Stimulated activated CD4-positive, alpha-beta T cell treated with anti-CD3 and anti-CD28 coated beads, Interleukin-4, amount 100 ng/mL, for 4 hours (primary cell): ENCODE measurements around the gene EGR4.
A peak's percentile ranks its signal among the peaks of the same experiment; 100 is the strongest.
"Not testable (repeated sequence)": the region's sequence is repeated elsewhere in the genome, so short reads cannot be mapped to it uniquely, and the experiment has no call there.

Experiments
- DNase-seq, 2 experiments: peaks; one replicate each; pipeline ENCODE4 v3.0.0-alpha.2; 2020

The EGR4 gene

GRCh38 chr2:73262691-73263429, 30.5 kb downstream of the EGR4 start:
- not testable (repeated sequence) for DNase-seq

DNA sequence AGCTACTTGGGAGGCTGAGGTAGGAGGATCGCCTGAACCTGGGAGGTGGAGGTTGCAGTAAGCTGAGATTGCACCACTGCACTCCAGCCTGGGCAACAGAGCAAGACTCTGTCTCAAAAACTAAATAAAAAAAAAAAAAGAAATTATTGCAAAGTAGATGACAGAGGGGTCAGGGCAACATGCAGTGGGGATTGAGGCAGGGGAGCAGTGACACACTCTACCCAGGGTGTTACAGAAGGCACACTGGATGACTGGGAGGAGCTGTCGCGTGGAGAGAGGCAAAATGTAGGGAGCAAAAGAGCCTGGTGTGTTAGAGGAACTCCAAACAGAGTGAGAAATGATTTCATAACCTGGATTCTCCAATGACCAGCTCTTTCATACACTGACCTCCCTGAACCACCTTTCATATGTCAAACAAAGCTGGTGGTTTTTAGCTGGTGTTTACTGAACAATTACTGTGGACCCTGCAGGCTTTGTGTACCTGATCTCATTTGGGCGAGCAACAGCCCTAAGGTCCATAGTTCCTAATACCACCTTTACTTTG, 31.2 kb downstream of the EGR4 start:
- no peak for DNase-seq

- DNase-seq: no peak
Measured at GRCh38 chr2:73260338-73260984, 32.9 kb downstream of the EGR4 start.

DNA sequence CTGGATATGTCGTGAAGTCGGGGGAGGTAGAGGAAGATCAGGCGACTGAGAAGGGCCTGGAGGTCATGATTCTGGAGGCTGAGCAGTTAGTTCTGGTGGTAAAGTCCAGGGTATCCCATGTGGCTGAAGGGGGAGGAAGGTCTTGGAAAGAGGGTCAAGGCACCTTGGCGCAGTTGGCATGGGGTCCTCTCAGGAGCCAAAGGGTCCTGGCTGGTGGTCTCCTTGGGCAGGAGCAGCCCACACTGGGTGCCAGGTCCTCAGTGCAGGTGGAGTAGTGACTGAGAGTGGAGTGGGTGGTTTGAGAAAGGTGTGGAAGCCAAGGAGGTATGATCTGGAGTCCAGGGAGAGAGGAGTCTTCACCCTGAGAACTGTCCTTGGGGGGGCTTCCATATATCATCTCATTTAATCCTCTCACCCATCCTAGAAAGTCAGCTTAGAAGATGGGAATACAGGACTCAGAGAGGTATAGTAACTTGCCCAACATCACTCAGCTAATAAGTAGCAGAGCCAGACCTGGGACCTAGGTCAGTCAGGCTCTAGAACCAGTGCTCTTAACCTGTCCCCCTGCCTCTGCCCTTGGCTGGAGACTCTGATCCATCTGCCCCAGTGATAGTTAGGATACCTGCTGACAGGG, 33.5 kb downstream of the EGR4 start:
- no peak for DNase-seq

DNA sequence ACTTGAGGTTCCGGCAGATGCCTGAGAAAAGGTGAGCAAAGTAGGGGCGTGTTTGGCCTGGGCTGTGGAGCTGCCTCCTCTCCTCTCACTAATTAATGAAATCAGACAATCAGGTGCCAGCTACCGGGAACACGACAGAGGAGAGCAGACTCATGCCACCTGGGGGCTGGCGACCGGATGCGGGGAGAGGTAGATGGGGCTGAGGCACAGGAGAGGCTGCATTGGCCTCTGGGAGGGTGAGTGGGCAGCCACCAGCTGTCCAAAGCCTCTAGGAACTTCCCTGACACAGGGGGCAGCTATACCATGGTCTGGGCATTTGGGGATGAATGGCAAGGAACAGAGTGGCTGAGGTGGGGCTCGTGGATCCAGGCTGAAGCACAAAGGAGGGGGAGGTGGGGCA, 34.1 kb downstream of the EGR4 start:
- DNase-seq: no peak

GRCh38 chr2:73258913-73259215, 34.5 kb downstream of the EGR4 start:
- DNase-seq: no peak

DNA sequence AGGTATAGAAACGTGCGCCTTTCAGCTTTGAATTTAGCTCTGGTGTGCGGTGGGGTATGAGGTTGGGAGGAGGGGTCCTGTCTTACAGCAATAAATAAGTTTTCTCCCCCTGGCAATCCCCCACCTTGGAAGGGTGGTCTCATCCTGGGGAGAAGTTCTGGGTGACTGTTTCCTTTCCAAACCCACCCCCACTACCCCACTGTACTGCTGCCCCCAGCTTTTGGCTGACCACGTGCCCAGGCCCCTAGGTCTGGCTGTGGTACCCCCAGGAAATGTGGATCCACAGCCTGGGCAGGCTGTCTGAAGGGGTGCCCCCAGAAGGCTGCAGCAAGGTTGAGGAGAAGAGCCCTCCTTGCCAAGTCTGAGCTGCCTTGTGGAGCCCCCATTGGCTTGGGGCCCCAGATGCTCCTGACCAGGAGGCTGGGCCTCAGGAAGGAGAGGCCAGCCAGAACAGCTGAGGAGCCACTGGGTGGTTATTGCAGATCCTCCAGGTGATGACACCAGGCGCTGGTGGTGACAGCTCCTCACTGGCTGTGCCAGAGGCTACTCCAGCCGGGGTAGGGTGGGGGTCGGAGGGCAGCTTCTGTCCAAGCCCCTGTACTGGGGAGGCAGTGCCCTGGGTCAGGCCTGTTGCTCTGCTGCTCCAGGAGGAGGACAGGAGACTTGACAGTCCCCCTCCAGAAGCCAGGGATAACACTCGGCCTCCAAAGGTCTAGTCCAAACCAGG, 35.0 kb downstream of the EGR4 start:
- DNase-seq: no peak

DNA sequence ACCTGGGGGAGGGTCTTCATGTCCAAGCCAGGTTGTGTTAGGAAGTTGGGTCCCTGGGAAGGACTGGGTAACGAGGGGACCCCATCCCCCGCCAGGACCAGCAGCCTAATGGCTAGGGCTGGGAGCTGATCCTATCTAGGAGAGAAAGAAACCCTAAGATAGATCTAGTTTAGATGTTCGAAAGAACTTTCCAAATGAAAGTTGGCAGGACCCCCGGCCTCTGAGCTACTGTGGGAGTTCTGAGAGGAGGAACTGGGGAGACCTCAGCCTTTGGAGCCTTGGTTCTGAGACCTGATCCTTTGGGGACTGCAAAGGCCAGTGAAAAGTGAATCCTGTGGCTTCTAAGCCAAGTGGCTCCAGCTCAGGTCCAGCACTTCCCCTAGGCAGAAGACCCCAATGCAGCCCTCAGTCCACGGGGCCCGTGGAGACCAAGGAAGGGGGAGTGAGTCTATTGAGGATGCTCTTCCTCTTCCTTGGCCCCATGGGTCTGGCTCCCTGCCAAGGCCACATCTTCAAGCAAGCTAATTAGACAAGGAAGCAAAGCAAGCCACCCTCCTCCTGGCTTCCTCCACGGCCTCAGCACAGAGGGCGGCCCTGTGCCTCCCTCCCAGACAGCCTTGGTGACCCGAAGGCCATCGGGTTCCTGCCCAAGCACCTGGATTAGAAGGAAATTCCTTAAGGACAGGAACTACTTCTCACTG, 35.8 kb downstream of the EGR4 start:
- peak in 1 of 2 experiments; percentile 12 for DNase-seq

GRCh38 chr2:73257021-73257420, 36.3 kb downstream of the EGR4 start:
- no peak for DNase-seq

GRCh38 chr2:73256618-73256922, 36.8 kb downstream of the EGR4 start:
- no peak for DNase-seq

DNA sequence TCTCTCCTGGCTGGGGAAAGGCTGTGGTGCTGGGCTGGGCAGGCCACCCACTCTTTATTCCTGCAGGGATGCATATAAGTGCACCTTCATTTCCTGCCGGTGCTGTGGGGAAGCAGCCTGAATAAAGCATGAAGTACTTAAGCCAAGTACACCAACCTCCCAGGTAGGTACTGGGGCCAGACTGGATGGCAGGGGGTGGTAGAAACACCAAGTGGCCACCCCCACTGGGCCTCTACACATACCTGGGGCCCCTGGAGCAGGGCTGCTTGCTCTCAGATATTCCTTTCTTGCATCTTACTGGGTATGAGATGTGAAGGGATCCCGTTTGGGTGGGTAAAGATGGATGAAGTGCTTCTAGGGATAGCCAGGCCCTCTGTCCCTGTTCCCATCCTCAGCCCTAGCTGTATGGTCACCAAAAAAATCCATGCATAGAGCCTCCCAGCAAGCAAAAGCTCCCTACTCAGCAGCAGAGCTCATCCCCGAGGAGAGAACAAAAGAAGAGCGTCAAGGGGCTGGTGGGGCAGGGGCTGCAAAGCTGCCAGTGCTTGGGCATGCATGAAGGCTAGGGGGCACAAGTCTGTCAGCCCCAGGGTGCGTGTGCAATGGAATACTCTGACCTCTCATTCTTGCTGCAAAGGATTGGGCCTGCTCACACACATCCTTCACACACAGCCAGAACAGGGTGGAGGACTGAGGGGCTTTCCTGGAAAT, 37.3 kb downstream of the EGR4 start:
- DNase-seq: no peak

DNA sequence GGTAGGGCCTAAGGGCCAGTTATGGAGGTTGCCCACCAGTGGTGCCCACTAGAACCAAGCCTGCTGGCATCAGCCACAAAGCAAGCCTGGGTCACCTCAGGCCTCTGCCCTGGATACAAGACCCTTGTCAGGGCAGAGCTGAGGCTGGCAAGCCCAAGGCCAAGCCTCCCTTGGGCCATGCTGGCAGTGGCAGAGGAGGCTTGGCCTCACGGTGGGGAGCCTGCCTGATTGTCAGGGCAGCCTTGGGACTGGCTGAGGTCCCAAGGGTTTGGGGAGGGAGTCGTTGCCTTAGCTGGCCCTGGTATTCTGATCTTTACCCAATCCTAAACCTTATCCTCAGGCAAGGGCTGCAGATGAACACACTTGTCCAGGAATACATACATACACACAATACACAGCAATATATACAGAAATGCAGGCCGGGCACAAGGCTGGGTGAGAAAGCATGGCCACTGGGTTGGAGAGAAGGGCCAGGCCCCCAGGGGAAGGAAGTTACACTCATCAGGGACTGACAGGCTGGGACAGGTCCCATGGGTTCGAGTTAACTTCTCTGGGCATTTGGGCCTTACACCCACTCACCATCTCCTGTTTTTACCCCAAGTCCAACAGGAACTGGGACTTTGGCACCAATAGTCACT, 38.2 kb downstream of the EGR4 start:
- no peak for DNase-seq

DNA sequence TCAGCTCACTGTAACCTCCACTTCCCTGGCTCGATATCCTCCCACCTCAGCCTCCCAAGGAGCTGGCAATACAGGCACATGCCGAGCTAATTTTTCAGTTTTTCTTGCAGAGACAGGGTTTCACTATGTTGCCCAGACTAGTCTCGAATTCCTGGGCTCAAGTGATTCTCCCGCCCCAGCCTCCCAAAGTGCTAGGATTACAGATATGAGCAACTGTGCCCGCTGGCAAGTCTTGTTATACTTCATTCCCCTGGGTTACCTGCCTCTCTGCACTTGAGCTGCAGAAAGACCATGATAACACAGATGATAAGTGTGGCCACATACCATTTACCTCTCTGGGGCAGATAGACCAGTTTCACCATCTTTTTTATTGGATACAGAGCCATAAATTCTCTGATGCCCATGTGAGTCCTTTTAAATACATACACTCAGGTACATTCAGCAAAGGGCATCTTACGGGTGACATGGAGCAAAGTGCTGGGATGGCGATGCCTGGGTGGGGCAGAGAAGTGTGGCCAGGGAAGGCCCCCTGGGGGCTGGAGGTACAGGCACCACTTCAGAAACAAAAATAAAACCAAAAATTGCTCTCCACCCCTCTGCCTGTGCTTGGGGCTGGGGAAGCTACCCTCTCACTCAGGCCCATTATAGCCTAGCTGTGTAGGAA, 38.9 kb downstream of the EGR4 start:
- DNase-seq: no peak

DNA sequence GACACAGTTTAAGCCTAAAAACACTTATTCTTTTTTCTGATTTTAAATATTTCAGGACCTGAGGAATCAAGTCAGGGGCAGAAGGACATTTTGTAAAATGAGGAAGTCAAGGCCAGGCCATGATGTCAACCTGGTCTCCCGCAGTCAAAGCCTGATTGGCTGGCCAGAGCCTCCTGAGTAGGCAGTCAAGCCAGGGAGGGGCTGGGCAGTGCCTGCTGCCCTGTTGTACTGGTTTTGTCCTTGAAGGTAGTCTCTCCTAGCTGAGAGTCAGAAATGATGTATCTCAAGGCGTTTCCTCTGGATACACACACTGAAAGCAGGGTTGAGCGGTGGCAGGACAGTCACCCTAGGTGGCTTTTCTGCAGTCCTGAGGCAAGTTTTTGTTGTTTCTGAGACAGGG, 39.4 kb downstream of the EGR4 start:
- DNase-seq: no peak

DNA sequence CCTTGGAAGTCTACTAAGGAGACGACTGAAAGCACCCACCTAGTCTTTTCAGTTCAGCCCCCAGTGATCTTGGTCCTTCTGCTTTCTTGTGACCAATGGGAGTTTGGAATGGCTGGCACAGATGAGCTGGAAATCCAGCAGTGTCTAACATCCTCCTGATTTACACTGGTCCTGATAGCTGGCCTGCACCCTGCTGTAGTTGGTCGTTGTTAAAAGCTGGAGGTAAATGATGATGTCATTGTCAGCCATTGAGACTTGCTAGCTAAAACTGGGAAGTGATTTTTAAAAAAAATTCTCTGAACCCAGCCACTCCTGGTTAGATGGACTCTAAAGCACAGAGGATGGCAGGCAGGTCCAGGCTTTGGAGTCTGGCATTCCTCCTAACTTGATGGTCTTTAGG, 39.9 kb downstream of the EGR4 start:
- no peak for DNase-seq

- DNase-seq: no peak
Measured at GRCh38 chr2:73252238-73253027, 40.9 kb downstream of the EGR4 start.

DNA sequence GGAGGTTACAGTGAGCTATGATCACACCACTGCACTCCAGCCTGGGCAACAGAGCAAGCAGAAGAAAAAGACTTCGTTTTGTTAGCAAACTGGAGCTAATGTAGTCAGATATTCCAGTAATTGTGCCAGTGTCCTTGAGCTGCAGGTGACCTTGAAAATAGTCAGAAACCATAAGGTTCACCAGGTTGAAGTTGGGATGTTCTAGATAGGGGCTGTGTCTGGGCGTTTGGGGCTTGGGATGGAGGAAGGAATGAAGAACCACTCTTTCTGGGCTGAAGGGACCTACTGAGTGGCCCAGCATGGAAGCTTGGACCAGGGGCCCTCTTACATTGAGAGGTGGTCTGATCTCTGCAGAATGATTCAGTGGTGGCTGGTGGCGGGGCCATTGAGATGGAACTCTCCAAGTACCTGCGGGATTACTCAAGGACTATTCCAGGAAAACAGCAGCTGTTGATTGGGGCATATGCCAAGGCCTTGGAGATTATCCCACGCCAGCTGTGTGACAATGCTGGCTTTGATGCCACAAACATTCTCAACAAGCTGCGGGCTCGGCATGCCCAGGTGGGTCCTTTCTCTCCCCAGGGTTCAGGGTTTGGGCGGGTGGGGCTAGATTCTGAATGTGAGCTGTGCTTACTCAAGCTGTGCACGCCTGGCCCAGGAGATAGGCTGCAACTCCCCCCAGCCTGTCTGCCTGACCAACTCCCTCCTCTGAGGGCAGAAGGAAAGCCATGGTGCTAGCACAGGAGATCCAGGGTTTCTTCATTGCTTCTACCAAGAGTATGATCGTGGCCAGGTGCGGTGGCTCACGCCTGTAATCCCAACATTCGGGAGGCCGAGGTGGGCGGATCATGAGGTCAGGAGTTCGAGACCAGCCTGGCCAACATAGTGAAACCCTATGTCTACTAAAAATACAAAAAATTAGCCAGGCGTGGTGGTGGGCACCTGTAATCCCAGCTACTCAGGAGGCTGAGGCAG, 42.2 kb downstream of the EGR4 start:
- DNase-seq: no peak

- DNase-seq: no peak
Measured at GRCh38 chr2:73249636-73250035, 43.7 kb downstream of the EGR4 start.

DNA sequence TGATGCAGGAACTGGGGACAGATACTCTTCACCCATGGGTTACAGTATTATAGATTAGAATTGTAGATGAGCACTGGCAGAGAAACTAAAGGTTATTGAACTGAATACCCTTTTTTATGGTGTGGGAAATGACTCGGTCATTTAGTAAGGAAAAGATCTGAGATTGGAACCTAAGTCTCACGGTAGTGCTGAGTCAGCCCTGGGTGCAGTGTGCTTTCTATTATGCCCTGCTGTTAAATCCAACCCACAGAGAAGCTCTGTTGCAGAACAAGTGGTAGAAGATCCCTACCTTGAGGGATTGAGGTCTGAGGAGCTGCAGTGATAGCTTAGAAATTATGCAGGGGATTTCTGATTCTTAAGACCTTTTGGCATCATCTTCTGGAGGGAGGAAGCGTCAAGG, 46.5 kb downstream of the EGR4 start:
- DNase-seq: no peak
